ENCODE results near the gene FADS6.

Gene FADS6

DNA sequence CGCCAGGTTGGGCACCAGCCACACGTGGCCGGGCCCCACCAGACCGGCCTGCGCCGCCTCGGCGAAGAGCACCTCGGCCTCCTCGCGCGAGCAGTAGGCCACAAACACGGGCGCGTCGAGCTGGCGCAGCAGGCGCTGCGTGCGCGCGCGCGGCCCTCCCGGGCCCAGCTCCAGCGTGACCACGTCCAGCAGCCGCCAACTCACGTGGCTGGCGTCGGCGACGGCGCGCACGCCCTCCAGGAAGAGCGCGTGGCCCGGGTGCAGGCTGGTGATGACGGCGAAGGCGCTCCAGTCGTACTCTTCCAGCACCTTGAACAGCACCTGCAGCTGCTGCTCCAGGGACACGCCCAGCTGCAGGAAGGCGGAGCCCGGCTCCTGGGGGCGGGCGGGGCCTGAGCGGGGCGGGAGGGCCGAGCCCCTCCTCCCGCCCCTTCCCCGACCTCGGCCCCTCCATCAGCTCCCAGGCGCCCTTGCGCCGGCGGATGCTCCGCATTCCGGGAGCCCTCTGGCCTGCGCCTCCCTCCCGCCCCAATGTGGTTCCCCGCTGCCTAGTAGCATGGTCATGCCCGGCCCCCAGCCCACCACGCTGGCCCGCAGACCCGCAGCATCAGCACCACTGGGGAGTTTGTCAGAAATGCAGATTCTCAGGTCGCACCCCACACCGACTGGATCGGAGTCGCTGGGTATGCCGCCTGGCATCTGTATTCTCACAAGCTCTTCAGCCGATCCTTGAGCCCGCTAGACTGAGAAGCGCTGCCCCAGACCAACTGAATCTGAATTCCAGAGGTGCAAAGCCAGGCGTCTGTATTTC lies 41.0 kb downstream of the FADS6 start:
- peak; percentile 41 for DNase-seq (ENCODE audit: low read depth)

DNA sequence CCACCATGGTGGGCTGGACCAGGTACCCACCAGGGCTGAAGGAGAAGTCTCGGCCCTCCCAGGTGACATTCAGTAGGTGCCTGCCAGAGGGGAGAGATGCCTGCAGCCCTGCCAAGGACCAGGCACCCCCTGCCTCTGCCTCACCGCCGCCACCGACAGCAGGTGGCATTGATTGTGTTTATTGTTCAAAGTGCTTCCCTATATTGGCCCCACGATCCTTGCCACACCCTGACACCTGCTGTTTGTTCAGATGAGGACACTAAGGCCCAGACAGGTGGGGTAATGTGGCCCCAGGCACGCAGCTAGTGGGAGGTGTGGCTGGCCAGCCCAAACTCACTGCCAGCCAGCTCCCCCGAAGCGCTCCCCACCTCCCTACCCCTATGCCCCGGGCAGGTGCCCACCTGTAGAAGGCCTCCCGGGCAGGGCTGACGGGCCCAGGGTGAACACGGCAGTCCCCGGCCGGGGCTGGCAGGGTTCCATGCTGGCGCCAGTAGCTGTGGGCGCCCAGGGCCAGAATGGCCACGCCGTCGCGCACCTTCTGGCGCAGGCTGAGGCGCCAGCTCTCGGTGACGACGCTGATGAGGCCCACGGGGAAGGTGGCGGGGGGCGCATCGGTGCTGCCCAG lies 41.7 kb downstream of the FADS6 start:
- no peak for DNase-seq (ENCODE audit: low read depth)

DNA sequence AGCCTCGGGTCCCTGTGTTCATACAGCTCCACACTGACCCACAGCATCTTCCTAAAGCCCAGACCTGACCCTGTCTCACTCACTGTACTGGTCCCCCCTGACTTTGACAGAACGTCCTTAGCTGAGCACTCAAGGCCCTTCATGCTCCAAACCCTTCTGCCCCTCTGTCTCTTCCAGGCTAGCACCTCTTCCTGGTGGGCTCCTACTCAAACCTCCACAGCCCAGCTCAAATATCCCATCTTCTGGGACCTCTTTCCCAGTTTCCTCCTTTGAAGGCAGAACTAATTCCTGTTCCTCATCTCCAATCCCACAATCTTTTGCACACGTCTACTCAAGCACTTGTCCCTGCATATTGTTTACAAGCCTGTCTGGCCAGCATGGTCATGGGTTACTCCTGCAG lies 42.5 kb downstream of the FADS6 start:
- no peak for DNase-seq (ENCODE audit: low read depth)

DNA sequence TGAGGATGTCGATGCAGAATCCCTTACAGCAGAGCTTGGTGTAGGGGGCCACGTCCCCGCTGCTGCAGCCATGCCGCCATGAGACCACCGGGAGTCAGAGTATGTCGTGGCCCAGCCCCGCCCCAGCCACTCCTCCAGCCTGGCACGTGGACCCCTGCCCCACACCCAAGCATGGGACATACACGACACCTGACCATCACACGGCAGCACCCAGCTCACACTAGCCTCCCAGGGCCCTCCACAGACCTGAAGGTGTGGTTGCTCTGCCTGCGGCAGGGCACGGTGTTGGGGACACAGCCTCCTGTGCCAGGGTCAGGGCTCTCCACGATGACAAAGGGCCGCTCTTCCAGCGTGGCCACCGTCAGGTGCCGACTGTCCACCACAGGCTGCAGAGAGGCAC lies 43.1 kb downstream of the FADS6 start:
- DNase-seq (ENCODE audit: low read depth), result no peak

DNA sequence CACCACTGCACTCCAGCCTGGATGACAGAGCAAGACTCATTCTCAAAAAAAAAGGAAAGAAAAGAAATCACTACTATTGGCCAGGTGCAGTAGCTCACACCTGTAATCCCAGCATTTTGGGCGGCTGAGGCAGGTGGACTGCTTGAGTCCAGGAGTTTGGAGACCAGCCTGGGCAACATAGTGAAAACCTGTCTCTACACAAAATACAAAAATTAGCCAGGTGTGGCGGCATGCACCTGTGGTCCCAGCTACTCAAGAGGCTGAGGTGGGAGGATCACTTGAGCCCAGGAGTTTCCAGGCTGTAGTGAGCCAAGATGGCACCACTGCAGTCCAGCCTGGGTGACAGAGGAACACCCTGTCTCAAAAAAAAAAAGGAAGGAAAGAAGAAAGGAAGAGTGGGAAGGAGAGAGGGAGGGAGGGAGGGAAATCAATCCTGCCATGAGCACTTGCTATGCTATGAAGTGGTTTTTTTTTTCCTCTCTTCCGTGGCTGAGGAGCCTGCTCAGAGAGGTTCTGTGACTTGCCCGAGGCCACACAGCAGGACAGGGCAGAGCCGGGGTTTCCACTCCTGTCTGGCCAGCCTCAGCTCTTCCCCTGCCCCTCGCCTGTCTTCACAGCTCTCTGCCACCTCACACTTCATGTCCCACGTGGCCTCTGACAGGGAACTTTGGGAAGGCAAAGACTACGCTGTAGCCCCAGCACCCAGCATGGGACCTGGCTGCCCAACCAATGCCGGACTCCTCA lies 44.6 kb downstream of the FADS6 start:
- no peak for DNase-seq (ENCODE audit: low read depth)

DNA sequence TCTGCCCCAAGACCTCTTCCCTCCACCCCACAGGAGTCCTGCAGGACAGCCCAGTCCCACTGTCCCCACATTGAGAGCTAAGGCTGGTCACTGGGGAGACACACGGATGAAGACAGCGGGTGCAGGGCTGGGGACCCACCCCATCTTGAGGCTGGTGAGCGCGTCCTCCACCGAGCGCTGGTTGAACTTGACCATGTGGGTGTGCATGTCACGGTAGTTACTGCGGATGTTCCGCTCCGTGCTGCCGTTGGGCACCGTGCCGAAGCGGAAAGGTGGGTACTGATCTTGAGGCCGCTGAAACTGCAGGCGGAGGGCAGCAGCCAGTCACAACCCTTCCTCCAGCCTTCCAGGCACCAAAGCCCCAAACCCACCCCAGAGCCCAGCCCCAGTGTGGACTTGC lies 46.8 kb downstream of the FADS6 start:
- no peak for DNase-seq (ENCODE audit: low read depth)

DNA sequence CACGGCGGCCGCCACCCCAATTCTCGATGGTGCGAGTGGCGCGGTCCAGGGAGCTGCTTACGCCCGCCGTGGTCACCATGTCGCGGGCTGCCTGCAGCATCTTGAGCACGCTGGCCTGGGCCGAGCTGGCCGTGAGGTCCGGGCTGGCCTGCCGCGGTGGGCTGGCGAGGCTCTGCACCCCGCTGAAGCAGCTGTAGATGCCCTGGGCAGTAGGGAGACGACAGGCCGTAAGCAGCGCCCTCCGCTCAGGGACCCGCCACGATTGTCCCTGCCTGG lies 50.1 kb downstream of the FADS6 start:
- DNase-seq (ENCODE audit: low read depth), result no peak

DNA sequence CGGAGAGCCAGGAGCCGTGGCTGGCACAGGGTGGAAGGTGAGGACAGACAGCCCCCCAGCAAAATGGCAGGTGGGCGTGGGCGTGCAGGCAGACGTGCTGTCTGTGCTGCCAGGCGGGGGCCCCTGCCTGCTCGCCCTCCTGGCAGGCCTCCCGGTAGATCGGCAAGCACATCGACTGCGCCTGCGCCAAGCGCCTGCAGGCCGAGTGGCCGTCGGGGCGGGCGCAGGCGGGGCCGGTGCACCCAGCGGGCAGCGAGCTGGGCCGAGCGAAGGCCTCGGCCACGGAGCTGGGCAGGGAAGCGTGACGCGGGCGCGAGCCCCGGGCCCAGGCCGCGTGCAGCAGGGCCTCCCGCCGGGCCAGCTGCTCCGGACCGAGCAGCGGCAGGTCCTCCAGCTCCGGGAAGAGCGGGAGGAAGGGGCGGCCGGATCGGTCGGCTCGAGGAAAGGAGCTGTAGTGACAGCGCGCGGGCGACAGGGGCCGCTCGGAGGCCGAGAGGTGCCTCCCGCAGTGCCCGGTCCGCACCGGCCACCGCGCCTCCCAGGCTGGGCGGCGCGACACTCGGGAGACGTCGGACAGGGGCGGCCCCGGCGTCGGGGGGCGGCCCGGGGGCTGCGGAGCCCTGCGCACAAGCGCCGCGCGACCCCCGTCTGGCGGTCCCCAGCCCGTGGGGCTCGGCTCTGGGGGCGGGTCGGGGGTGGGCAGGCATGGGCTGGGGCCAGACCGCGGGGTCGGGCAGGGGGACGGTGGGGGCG lies 50.7 kb downstream of the FADS6 start:
- DNase-seq (ENCODE audit: low read depth), result no peak

DNA sequence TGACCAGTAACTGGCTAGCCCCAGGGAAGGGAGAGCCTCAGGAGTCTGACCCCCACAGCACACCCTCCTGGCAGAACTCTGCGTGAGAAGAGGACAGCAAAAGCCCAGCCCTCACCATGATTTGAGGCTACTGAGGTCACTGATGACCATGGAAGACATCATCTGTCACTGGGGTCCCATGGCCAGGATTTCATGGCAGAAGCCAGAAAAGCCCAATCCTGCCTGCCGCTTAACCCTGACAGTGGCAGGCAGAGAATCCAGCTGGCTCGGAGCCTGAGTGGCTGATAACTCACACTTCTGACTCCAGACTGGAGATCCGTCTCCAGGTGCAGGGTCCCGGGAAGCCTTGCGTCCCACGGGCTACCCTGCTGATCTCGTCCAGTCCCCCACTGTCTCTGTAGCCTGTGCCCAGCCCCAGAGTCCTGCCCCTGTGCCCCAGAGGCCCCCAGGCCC lies 51.3 kb downstream of the FADS6 start:
- no peak for DNase-seq (ENCODE audit: low read depth)

DNA sequence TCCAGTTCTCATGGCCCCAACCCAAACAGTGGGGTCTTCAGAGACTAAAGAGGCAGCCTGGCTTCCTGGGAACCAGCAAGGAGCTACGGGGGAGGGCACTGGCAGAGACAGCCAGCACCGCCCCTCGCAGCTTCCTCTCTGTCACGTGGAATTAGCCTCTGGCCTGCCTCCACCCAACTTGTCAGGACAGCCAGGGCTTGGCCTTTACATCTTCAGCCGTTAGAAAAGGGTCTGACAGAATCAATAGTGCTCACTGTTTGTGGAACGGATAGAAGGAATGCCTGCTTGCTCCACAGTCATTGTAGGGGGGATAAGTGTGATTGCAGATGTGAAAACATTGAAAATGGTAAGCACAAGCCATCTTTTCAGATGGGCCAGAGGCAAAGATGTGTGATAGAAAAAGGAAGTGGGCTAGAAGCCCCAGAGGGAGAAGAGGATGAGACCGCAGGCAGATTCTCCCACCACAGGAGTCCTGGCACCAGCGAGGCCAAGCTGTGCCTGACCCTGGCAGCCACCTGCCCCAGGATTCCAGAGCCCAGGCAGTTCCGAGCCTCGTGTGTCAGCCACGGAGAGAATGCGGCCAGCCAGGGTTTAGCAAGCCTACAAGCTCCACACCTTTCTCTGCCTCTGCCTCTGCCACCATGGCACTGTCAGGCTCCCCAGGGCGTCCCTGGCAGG lies 52.3 kb downstream of the FADS6 start:
- DNase-seq (ENCODE audit: low read depth), result no peak

DNA sequence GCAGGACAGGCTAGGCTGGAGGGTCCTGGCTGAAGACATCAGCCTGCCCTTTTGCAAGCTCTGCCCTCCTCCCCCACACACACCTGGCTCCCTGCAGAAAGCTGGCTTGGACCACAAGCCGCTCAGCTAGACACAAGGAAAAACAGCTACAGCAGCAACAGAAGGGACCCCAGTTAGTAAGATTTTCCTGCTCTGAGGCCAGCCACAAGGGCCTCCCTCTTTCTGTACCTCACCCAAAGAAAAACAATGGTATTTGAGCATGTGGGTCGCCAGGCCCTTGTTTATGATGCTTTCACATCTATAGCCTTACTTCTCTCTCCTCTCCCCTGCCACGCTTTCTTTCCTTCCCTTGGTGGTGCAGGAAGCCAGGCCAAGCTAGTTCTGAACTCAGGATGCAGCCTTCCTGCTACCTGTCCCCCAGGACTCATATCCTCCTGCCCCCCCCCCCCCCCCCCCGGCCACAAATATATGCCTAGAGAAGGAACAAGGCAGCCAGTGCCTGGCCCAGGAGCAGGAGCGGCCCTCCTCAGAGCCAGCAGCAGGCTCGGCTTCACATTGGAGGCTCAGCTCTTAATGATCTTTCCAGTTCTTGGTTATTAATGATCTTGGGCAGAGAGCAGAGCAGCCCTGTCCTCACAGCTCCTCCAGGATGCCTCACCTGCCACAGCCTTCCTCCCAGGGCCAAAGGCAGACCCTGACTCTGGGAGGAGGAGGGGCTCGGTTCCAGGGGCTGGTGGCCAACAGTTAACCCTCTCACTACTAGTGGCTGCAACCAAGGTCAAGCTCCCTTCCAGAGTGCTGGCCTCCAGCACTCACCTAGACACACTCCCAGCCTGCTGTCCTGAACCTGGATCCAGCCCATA lies 53.2 kb downstream of the FADS6 start:
- no peak for DNase-seq (ENCODE audit: low read depth)

DNA sequence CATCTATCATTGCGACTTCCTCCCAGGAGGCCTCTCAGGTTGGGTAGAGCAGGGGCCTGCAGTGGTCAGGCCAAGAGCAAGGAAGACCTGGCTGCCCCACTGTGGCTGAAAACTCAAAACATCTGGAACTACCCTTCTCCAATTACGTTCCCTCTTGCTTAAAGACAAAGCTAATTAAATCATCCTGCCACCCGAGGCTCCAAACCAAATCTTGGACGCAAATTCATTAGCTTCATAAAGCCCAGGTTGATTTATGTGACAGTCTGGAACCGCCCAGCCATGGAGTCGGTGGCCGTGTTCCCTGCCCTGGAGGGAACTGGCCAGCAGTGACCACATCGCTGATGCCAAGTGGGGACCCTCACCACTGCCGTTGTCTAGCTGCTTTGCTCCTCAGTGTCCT lies 55.2 kb downstream of the FADS6 start:
- no peak for DNase-seq (ENCODE audit: low read depth)

DNA sequence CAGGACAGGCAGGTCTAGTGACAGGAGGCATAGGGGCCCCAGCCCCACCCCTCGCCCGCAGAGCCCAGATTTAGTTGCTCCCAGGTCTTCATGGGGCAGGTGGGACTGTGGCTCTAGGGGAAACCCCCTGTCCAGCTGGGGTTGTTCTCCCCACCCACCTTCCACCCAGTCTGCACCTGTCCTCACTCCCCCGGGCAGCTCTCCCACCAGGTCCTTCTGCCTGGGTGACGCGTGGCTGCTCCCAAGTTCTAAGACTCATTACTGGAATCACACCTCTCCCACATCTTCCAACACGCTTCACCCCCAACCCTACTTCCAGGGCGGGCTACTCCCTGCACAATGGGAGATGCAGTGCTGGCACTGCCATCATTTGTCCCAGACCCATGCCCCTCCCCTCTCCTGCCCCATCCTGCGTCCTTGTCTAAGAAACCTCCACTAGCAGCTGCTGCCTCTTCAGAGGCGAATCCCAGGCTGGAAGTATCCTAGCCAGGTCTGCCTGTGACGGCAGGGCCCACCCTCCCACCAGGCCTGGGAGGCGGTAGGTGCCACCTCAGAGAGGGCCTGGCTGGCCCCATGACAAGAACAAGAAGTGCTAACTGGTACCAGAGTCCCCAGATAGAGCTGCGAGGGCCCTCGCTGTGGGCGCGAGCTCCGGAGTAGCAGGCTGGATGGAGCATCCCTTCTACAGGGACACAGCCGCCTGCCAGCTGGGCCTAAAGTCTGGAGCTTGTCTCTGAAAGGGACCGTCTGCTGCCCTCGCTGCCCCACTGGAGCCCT lies 56.6 kb downstream of the FADS6 start:
- no peak for DNase-seq (ENCODE audit: low read depth)

DNA sequence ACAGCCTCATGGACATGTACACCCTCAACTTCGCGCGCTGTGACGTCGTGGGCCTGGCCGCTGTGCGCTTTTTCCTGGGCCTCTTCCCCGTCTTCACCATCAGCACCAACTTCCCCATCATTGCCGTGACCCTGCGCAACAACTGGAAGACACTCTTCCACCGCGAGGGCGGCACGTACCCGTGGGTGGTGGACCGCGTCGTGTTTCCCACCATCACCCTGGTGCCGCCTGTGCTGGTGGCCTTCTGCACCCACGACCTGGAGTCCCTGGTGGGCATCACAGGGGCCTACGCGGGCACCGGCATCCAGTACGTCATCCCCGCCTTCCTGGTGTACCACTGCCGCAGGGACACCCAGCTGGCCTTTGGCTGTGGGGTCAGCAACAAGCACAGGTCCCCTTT lies 57.2 kb downstream of the FADS6 start:
- no peak for DNase-seq (ENCODE audit: low read depth)

DNA sequence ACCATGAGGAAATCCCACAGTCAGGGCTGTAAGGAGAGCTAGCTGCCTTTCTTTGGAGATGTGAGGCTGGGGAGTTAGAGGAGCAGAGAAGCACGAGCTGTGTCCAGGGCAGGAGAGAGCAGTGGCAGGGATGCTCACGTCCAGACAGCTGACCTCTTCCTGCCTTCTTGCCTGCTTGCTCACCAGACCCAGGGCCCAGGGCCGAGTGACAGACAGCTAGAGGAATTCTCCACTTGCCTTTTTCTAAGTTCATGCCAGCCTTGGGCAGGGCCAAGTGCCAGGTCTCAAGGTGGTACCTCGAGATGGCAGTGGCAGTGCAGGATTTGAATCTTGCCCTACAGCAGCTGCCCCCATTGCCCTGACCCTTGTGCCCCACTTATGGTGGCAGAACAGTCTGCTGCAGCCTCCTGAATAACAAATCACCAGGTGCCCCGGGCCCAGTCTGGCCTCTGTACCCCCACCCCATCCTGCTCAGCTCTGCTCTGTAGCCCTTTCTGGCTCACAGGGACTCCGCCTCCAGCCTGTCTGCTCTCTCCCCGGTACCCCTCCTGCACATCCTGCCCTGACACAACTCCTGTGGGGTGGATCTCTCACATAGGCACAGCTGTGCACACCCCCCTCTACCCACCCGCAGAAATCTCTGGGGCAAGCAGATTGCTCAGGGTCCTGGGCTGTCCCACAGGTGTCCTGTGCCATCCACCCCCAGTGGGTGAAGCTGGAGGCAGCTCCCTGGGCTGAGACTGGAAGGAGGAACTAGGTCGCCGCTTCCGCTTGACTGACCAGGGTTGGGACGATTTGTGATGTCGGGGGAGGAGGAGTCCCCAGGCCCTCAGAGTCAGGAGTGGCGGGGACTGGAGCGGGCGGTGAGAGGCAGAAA lies 59.7 kb downstream of the FADS6 start:
- no peak for DNase-seq (ENCODE audit: low read depth)

DNA sequence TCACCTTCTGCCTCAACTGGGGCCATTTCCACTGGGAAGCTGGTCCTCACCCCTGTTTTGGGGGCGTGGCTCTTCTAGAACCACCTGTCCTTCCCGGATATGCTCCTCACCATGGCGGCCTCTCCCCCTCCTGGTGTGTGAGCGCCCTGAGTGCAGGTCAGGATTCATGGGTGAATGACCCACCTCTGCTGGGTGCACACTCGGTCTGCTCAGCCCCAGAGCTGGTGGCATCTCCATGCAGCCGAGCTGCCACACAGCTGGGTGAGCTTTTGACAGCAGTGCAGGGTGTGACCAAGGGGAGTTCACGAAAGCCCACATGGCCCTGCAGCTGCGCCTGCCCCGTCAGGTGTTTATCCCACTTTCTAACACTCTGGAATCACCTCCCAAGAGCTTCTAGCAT lies 61.0 kb downstream of the FADS6 start:
- DNase-seq (ENCODE audit: low read depth), result no peak

DNA sequence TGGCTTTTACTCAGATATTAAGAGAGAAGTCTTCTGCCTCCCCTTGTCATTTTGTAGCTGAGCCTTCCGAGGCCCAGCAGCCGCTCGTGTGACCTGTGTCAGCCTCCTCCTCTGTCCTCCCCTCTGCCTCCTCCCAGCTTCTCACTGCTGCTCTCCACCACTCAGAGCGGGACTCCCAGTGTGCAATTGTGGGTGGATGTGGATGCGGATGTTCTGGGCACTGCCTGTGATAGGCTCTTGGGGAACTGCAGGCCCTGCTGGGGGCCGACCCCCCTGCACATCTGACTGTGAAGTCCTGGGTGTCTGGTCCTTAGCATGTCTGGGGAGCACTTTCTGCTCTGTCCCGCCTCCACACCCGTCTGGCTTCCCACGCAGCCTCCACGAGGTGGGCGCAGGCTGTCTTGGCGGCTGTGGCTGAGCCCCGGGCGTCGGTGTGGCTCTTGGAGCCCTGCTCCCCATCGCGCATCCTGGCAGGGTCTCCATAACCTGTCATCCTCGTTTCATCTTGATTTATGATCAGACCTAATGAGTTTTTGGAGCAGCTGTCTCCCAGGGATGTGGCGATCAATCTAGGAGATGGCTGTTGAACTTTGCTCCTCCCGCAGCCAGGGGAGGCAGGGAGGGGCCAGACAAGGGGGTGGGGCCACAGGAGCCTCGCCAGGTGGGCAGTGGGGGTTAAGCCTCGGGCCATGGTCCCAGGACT lies 61.8 kb downstream of the FADS6 start:
- no peak for DNase-seq (ENCODE audit: low read depth)

DNA sequence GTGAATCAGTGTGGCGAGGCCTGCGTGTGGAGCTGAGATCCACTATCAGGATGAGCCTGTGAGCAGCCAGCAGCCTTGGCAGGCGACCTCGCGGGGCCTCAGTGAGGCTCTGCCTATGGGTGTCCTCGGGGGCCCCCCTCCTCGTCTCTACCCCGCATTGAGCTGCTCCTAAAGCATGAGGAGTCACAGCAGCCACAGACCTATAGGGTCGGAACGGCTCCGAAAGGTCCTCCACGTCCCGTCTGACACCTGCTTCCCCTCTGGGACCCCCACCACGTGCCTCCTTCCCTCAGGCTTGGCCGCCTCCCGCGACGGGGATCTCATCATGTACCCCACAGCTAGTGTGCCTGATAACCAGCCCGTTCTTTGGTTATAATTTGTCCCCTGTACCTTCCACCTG lies 62.6 kb downstream of the FADS6 start:
- no peak for DNase-seq (ENCODE audit: low read depth)

DNA sequence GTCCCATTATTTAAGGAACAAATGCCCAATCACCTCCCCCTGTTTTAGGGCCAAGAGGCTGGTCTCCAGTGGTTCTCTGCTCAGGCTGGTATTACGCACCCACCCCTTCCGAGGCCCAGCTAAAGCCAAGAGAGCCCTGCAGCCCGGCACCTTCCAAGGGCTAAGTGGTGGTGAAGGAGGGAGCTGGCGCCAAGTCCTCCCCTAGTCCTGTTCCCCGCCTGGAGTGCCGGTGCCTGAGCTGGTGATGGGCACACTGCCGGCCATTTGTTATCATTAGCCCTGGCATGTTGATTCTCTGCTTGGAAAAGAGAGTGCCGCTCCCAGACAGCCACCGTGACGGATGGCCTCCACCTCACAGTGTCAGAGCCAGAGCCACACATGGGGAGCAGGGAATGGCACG lies 65.6 kb downstream of the FADS6 start:
- no peak for DNase-seq (ENCODE audit: low read depth)

All from T-helper 22 cell (primary cell).